Measurements from ENCODE around the gene CDH4.

DNA sequence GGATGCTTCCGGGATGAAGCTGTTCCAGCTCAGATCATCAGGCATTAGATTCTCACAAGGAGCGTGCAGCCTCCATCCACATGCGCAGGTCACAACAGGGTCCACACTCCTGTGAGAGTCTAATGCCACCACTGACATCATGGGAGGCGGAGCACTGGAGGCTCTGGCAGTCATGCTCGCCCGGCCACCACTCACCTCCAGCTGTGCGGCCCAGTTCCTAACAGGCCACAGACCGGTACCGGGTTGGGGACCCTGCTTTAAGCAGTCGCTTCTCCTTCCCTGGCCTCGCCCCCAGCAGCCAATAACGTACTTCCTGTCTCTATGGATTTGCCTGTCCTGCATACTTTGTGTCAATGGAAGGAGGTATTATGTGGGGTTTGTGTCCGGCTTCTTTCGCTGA lies 576.8 kb downstream of the CDH4 start:
- TF ChIP-seq IRF2 (CRISPR knock-in tag; IDR thresholded peaks at IDR 0.05), result no peak
- no peak for TF ChIP-seq CHD2 (IDR thresholded peaks at IDR 0.05; ENCODE audit: low read depth, low read length)
- no peak for TF ChIP-seq FIP1L1 (IDR thresholded peaks at IDR 0.05; ENCODE audit: borderline replicate concordance, insufficient read depth, low read depth, low read length)
- TF ChIP-seq, protein P1, sequence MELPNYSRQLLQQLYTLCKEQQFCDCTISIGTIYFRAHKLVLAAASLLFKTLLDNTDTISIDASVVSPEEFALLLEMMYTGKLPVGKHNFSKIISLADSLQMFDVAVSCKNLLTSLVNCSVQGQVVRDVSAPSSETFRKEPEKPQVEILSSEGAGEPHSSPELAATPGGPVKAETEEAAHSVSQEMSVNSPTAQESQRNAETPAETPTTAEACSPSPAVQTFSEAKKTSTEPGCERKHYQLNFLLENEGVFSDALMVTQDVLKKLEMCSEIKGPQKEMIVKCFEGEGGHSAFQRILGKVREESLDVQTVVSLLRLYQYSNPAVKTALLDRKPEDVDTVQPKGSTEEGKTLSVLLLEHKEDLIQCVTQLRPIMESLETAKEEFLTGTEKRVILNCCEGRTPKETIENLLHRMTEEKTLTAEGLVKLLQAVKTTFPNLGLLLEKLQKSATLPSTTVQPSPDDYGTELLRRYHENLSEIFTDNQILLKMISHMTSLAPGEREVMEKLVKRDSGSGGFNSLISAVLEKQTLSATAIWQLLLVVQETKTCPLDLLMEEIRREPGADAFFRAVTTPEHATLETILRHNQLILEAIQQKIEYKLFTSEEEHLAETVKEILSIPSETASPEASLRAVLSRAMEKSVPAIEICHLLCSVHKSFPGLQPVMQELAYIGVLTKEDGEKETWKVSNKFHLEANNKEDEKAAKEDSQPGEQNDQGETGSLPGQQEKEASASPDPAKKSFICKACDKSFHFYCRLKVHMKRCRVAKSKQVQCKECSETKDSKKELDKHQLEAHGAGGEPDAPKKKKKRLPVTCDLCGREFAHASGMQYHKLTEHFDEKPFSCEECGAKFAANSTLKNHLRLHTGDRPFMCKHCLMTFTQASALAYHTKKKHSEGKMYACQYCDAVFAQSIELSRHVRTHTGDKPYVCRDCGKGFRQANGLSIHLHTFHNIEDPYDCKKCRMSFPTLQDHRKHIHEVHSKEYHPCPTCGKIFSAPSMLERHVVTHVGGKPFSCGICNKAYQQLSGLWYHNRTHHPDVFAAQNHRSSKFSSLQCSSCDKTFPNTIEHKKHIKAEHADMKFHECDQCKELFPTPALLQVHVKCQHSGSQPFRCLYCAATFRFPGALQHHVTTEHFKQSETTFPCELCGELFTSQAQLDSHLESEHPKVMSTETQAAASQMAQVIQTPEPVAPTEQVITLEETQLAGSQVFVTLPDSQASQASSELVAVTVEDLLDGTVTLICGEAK (IDR thresholded peaks at IDR 0.05), result no peak
- TF ChIP-seq, protein P1 (CRISPR knock-in tag; IDR thresholded peaks at IDR 0.05), result no peak
- no peak for TF ChIP-seq FOSL2 (CRISPR knock-in tag; IDR thresholded peaks at IDR 0.05)
- TF ChIP-seq, protein P2, sequence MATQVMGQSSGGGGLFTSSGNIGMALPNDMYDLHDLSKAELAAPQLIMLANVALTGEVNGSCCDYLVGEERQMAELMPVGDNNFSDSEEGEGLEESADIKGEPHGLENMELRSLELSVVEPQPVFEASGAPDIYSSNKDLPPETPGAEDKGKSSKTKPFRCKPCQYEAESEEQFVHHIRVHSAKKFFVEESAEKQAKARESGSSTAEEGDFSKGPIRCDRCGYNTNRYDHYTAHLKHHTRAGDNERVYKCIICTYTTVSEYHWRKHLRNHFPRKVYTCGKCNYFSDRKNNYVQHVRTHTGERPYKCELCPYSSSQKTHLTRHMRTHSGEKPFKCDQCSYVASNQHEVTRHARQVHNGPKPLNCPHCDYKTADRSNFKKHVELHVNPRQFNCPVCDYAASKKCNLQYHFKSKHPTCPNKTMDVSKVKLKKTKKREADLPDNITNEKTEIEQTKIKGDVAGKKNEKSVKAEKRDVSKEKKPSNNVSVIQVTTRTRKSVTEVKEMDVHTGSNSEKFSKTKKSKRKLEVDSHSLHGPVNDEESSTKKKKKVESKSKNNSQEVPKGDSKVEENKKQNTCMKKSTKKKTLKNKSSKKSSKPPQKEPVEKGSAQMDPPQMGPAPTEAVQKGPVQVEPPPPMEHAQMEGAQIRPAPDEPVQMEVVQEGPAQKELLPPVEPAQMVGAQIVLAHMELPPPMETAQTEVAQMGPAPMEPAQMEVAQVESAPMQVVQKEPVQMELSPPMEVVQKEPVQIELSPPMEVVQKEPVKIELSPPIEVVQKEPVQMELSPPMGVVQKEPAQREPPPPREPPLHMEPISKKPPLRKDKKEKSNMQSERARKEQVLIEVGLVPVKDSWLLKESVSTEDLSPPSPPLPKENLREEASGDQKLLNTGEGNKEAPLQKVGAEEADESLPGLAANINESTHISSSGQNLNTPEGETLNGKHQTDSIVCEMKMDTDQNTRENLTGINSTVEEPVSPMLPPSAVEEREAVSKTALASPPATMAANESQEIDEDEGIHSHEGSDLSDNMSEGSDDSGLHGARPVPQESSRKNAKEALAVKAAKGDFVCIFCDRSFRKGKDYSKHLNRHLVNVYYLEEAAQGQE (IDR thresholded peaks at IDR 0.05; ENCODE audit: borderline replicate concordance in 1 of 2, low read depth in 1 of 2, low read length in 2 of 2), result no peak

Measured in HepG2 (cell line).